Measurements from ENCODE around the gene NR1D2. TPM values are rescaled to one million over a fixed set of nuclear protein-coding genes. Genes with fewer than 3 reads are reported as not detected.

NR1D2 gene
- total and polyA plus RNA-seq, 11 donors, result 5.6 to 62.1 (median 27.4) TPM

- H3K36me3 ChIP-seq, result no peaks in the 10 kb centered on the region
- 90 to 96% (median 95%) methylated on average over 3 of the region's 3 CpGs for WGBS, 4 donors
- no peak overlapping the region for H3K27ac ChIP-seq
- H3K27me3 ChIP-seq, result no peaks in the 10 kb centered on the region
- ATAC-seq (no peak), DNase-seq (no peak)
- TF ChIP-seq POLR2A (IDR thresholded peaks at IDR 0.05) (no peak), CTCF (IDR thresholded peaks at IDR 0.05) (no peak)
- H3K9me3 ChIP-seq, result no peaks in the 10 kb centered on the region
- H3K4me1 ChIP-seq, result peaks cover 0 to 35% (median 15%) of the 10 kb centered on the region in 12 donors
- no peak overlapping the region for H3K4me3 ChIP-seq
- intact Hi-C loops (cut with DNase I), result loop anchor here in 8 of 10 donors (2.0 to 10.0 kb wide), 5 partner anchors 241 to 689 kb away; partner anchors contain the start of gene THRB (in 1 of the 8)
Observed at GRCh38 chr3:23996095-23996524, 51.0 kb downstream of the NR1D2 start.

DNA sequence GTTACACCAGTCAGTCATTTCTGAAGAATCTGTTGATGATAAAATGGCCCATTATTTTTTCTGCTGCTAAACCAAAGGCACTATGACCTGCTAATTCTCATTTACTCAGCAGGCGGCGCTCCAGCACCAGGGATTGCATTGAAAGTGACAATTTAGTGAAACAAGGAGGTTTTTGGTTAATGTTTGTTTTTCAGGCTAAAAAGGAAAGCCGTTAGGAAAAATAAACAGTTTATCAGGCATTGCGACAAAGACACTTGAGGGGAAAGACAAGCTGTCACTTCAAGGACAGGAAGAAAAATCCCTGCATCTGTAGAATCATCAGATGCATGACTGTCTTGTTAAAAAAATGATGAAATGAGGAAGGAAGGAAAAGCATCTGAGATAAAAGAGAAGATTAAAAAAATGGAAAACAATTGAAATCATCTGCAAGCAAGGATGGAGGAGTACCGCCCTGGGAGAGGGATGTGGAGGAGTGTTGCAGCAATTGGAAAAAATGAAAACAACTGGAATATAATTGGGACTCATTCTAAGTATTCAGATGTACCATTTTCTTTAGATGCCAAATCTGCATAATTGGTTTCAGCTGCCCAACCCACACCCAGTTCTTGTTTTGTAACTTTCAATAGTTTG is 54.0 kb downstream of the NR1D2 start:
- no peak for TF ChIP-seq POLR2A (IDR thresholded peaks at IDR 0.05)
- TF ChIP-seq CTCF (IDR thresholded peaks at IDR 0.05), result peak; percentile 64 to 95 (median 88)
- no peaks in the 10 kb centered on the region for H3K9me3 ChIP-seq
- ATAC-seq (peak in 1 of 4 donors; percentile 30), DNase-seq (peak; percentile 48 to 77 (median 63))
- H3K36me3 ChIP-seq, result no peaks in the 10 kb centered on the region
- H3K27me3 ChIP-seq, result no peaks in the 10 kb centered on the region
- WGBS, 4 donors, result 10 to 13% (median 11%) methylated on average over 5 of the region's 5 CpGs
- intact Hi-C loops (cut with DNase I), result loop anchor here in 9 of 10 donors (1.0 to 10.0 kb wide), 11 partner anchors 238 to 686 kb away; partner anchors contain the start of gene THRB (in 1 of the 9)
- no peak overlapping the region for H3K4me3 ChIP-seq
- H3K27ac ChIP-seq, result no peak overlapping the region
- H3K4me1 ChIP-seq, result peaks cover 0 to 16% (median 7%) of the 10 kb centered on the region in 12 donors

- no peak for DNase-seq
- Histone ChIP-seq H3K27me3 (no peaks in the 10 kb centered on the region), H3K27ac (no peak overlapping the region), H3K4me1 (peaks cover 0 to 8% (median 0%) of the 10 kb centered on the region in 12 donors), H3K9me3 (no peaks in the 10 kb centered on the region), H3K36me3 (no peaks in the 10 kb centered on the region), H3K4me3 (no peak overlapping the region)
- intact Hi-C loops (cut with DNase I), result loop anchor here in 2 of 10 donors (2.0 to 5.0 kb wide), 2 partner anchors 235 to 680 kb away; no protein-coding TSS in a partner anchor
- WGBS, 4 donors, result 67 to 80% (median 78%) methylated on average over 4 of the region's 4 CpGs
- TF ChIP-seq CTCF (IDR thresholded peaks at IDR 0.05) (no peak), POLR2A (IDR thresholded peaks at IDR 0.05) (no peak)
- no peak for ATAC-seq
Observed at GRCh38 chr3:24002129-24002528, 57.0 kb downstream of the NR1D2 start.

DNA sequence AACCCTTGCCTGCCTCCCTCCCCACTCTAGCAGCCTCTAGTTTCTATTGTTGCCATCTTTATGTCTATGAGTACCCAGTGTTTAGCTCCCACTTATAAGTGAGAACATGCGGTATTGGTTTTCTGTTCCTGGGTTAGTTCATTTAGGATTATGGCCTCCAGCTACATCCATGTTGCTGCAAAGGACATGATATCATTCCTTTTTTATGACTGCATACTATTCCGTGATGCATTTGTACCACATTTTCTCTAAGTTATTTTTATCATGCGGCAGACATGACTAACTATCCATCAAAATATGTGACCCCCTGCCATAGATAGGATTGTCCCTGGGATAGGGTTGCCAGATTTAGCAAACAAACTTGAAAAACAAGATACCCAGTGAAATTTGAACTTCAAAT is 58.4 kb downstream of the NR1D2 start:
- TF ChIP-seq CTCF (IDR thresholded peaks at IDR 0.05), result no peak
- no peak for TF ChIP-seq POLR2A (IDR thresholded peaks at IDR 0.05)
- Histone ChIP-seq H3K27me3 (no peaks in the 10 kb centered on the region), H3K27ac (no peak overlapping the region), H3K9me3 (no peaks in the 10 kb centered on the region), H3K36me3 (no peaks in the 10 kb centered on the region), H3K4me3 (no peak overlapping the region), H3K4me1 (peaks cover 0 to 8% (median 0%) of the 10 kb centered on the region in 12 donors)
- intact Hi-C loops (cut with DNase I), result loop anchor here in 2 of 10 donors (2.0 to 5.0 kb wide), 2 partner anchors 233 to 679 kb away; no protein-coding TSS in a partner anchor
- 97 to 99% (median 98%) methylated on average over 3 of the region's 3 CpGs for WGBS, 4 donors
- ATAC-seq (no peak), DNase-seq (no peak)
